Activated effector memory CD4-positive, alpha-beta T cell treated with anti-CD3 and anti-CD28 coated beads, Interleukin-2, amount 50 U/mL, for 16 hours (primary cell): ENCODE measurements around the gene ZCCHC7.

ENCODE experiments used
- DNase-seq: peaks from one replicate; pipeline ENCODE4 v3.0.0-alpha.2; 2020

ZCCHC7 gene

GRCh38 chr9:37212435-37212834 is 92.1 kb downstream of the ZCCHC7 start:
- DNase-seq, result no peak

- no peak for DNase-seq
These were observed 95.0 kb downstream of the ZCCHC7 start for GRCh38 chr9:37215381-37215780.

- DNase-seq, result no peak
These were observed 95.5 kb downstream of the ZCCHC7 start for GRCh38 chr9:37215830-37216229.

GRCh38 chr9:37217161-37217560 is 96.8 kb downstream of the ZCCHC7 start:
- no peak for DNase-seq

GRCh38 chr9:37218800-37219425 is 98.5 kb downstream of the ZCCHC7 start:
- DNase-seq, result no peak

GRCh38 chr9:37220971-37221370 is 100.6 kb downstream of the ZCCHC7 start:
- DNase-seq, result no peak

- DNase-seq, result no peak
These were observed 101.2 kb downstream of the ZCCHC7 start for GRCh38 chr9:37221489-37222106.

- DNase-seq, result no peak
These were observed 109.1 kb downstream of the ZCCHC7 start for GRCh38 chr9:37229455-37229854.

GRCh38 chr9:37229882-37230482 is 109.6 kb downstream of the ZCCHC7 start:
- DNase-seq, result no peak

GRCh38 chr9:37236822-37237221 is 116.4 kb downstream of the ZCCHC7 start:
- no peak for DNase-seq

- no peak for DNase-seq
These were observed 117.7 kb downstream of the ZCCHC7 start for GRCh38 chr9:37238122-37238521.

GRCh38 chr9:37239224-37239859 is 119.0 kb downstream of the ZCCHC7 start:
- DNase-seq, result no peak

- DNase-seq, result no peak
These were observed 119.5 kb downstream of the ZCCHC7 start for GRCh38 chr9:37239921-37240320.

GRCh38 chr9:37241340-37241739 is 121.0 kb downstream of the ZCCHC7 start:
- no peak for DNase-seq

GRCh38 chr9:37242089-37242488 is 121.7 kb downstream of the ZCCHC7 start:
- no peak for DNase-seq

GRCh38 chr9:37243588-37244345 is 123.4 kb downstream of the ZCCHC7 start:
- DNase-seq, result no peak

- no peak for DNase-seq
These were observed 126.5 kb downstream of the ZCCHC7 start for GRCh38 chr9:37246826-37247225.

GRCh38 chr9:37248651-37249163 is 128.3 kb downstream of the ZCCHC7 start:
- DNase-seq, result no peak

- no peak for DNase-seq
These were observed 131.1 kb downstream of the ZCCHC7 start for GRCh38 chr9:37251452-37251851.

GRCh38 chr9:37253377-37253937 is 133.1 kb downstream of the ZCCHC7 start:
- DNase-seq, result no peak

GRCh38 chr9:37255187-37255586 is 134.8 kb downstream of the ZCCHC7 start:
- DNase-seq, result no peak
